PC-9 (cell line): ENCODE data around the gene HOMER2.

Experiments
- CTCF ChIP-seq: fragments of 200-600 bp; sonication (generic); conservative IDR thresholded peaks from 2 replicates; pipeline ENCODE4 v1.6.1; 2017; ENCODE audit warnings: mixed run types, antibody characterized with exemption, mild to moderate bottlenecking, moderate library complexity
- EZH2 ChIP-seq: fragments of 200-600 bp; sonication (generic); IDR thresholded peaks from 2 replicates; pipeline ENCODE4 v1.8.0; 2017; ENCODE audit warnings: antibody characterized with exemption, low read depth

GRCh38 chr15:82921242-82921641, 31.3 kb downstream of the HOMER2 start:
- no peak for TF ChIP-seq CTCF
- no peak for TF ChIP-seq EZH2
